ENCODE results near the gene TEX22.

TEX22 gene

DNA sequence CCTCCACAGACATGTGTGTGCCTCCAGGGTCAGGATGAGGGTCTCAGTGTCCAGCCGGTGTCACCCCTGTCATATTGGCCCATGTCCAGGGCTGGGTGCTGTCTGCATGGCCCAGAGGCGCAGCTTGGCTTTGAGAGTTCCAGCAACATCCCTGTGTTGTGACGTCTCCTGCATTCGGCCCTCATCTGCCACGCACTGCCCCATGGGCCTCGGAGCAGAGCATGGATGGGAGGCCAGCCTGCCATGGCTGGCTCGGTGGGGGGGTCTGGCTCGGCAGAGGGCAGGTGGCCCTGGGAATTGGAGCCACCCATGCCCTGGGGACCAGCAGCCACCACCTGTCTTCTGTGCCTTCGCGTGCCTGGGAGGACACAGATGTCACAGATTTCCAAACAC, 10.8 kb upstream of the TEX22 start:
- peaks cover 13% of the 10 kb centered on the region in 2 experiments for H3K4me1 ChIP-seq (ENCODE audit: control insufficient read depth in 1 of 2, insufficient read depth in 1 of 2, low read depth in 1 of 2, low read length in 1 of 2)
- H3K4me3 ChIP-seq (ENCODE audit: low read depth in 1 of 2, low read length in 1 of 2) = no peak overlapping the region
- no peaks in the 10 kb centered on the region for H3K27me3 ChIP-seq
- peaks cover 18% of the 10 kb centered on the region for H3K36me3 ChIP-seq
- H3K27ac ChIP-seq = no peak overlapping the region
- TF ChIP-seq, protein P1, sequence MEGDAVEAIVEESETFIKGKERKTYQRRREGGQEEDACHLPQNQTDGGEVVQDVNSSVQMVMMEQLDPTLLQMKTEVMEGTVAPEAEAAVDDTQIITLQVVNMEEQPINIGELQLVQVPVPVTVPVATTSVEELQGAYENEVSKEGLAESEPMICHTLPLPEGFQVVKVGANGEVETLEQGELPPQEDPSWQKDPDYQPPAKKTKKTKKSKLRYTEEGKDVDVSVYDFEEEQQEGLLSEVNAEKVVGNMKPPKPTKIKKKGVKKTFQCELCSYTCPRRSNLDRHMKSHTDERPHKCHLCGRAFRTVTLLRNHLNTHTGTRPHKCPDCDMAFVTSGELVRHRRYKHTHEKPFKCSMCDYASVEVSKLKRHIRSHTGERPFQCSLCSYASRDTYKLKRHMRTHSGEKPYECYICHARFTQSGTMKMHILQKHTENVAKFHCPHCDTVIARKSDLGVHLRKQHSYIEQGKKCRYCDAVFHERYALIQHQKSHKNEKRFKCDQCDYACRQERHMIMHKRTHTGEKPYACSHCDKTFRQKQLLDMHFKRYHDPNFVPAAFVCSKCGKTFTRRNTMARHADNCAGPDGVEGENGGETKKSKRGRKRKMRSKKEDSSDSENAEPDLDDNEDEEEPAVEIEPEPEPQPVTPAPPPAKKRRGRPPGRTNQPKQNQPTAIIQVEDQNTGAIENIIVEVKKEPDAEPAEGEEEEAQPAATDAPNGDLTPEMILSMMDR (IDR thresholded peaks at IDR 0.05) = no peak
- H3K9me3 ChIP-seq = no peaks in the 10 kb centered on the region

DNA sequence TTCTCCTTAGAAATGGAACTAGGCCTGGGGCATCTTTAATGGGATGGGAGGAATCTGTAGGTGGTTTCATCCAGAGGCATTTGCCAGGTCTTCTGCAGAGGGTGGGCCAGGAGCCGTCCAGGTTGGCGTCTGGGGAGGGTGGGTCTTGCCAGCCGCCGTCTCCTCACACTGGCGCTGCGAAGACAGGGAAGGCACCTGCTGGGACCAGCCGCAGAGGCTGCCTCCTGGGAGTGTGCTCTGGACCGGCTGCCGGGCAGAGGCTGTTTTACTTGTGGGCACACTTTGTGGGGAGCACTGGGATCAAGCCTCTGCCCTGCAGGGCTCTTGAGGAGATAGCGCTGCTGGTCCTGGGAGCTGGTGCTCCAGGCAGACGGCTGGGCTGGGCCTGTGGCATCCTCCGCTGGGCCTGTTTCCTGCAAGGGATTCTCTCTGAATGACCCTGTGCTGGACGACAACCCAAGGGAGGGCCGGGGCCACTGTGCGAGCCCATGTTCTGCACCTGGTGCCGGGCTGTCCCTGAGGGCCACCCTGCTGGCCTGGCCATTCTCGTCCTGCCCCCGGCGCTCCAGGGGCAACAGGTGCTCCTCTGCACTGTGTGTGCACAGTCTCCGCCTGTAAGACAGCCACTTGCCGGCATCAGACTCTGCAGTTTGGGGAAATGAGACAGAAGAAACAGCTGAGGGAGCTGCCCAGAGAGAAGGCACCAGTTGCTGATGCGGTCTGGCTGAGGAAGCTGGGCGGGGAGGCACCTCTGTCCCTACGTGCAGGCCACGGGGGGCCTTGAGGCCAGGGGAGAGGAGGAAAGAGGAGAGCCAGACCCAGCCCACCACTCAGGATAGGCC, 10.0 kb upstream of the TEX22 start:
- Histone ChIP-seq H3K27ac (no peak overlapping the region), H3K36me3 (peaks cover 10% of the 10 kb centered on the region)

DNA sequence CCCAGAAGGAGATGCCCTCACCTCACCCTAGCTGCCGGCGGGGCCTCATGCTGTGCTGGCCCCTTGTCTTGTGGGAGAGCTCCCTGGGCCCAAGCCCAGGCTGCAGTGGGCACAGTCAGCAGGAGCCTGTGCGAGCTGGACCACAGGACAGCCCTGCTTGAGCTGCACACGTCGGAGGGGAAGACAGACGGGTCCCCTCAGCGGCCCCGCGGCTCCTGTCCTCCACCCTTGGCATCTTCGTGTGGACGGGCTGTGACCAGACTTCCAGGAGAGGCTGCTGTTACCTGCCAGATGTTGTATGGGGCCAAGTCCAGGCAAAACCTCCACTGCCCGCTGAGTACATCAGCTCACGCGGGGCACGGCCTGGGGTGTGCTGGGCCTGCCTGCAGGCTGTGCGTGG, 9.4 kb upstream of the TEX22 start:
- H3K36me3 ChIP-seq = peaks cover 9% of the 10 kb centered on the region
- H3K27me3 ChIP-seq = no peaks in the 10 kb centered on the region
- no peak overlapping the region for H3K4me3 ChIP-seq (ENCODE audit: low read depth in 1 of 2, low read length in 1 of 2)
- no peak overlapping the region for H3K27ac ChIP-seq
- H3K9me3 ChIP-seq = no peaks in the 10 kb centered on the region
- peaks cover 17 to 19% of the 10 kb centered on the region in 2 experiments for H3K4me1 ChIP-seq (ENCODE audit: control insufficient read depth in 1 of 2, insufficient read depth in 1 of 2, low read depth in 1 of 2, low read length in 1 of 2)
- TF ChIP-seq, protein P1 (IDR thresholded peaks at IDR 0.05) = no peak

More for the DNA sequence above, 10.0 kb upstream of the TEX22 start:
- TF ChIP-seq, protein P1 (IDR thresholded peaks at IDR 0.05) = no peak
- Histone ChIP-seq H3K9me3 (no peaks in the 10 kb centered on the region), H3K4me1 (ENCODE audit: control insufficient read depth in 1 of 2, insufficient read depth in 1 of 2, low read depth in 1 of 2, low read length in 1 of 2) (peaks cover 13% of the 10 kb centered on the region in 2 experiments), H3K4me3 (ENCODE audit: low read depth in 1 of 2, low read length in 1 of 2) (no peak overlapping the region), H3K27me3 (no peaks in the 10 kb centered on the region)

DNA sequence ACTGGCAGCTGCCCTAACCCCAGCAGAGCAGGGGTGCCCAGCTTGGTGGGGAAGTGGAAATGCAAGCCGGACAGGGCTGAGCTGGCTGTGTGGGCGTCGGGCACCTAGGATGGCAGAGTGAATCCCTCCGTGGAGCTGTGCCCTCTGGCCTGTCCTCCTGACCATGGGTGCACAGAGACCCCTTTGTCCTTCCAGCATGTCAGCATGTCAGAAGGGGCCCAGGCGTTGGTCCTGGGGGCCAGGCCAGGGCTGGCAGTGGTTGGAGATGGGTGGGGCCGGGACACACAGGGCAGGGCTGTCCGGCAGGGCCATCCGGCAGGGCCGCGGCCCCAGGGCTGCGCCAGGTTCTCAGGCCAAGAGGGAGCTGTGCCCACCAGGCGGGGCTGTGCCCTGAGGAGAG, 8.8 kb upstream of the TEX22 start:
- TF ChIP-seq, protein P1 (IDR thresholded peaks at IDR 0.05) = no peak
- no peak overlapping the region for H3K4me3 ChIP-seq (ENCODE audit: low read depth in 1 of 2, low read length in 1 of 2)

DNA sequence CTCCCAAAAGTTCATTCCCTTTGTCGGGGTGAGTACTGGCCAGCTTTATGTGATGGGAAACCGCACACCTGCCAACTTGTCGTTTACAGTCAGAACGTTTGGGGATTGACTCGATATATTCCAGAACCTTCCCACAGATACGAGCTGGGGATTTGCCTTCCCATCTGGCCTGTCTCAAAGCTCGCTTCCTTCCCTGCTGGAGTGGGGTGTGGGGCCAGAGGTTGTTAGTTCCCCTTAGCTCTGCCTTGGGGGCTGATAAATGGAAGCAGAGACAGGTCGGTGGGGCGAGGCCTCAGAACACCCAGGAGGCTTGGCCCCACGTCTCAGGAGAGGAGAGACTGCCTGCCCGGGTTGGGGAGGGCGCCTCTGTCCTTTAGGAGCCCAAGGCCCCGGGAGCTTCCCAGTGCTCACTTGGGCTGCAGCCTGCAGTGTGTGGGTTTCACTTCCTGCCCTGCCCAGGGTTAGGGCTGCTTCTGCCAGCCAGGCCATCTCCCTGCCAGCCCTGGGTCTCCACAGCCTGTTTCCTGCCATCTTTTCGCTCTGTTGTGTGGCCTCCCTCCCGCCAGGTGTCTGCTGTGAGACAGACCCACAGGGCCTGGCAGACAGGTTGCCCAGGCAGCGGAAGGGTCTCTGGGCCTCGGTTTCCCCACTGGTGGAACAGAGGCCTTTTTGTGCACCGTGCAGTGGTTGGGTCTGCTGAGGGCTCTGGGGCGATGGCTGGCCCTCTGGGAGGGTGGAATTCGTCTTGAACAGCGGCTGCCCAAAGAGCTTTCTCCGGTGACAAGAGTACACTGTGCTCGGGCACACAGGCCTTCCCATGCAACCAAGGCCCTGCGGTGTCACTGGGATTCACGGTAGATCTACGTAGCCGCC, 8.1 kb upstream of the TEX22 start:
- no peaks in the 10 kb centered on the region for H3K36me3 ChIP-seq
- TF ChIP-seq, protein P1 (IDR thresholded peaks at IDR 0.05) = no peak
- H3K9me3 ChIP-seq = no peaks in the 10 kb centered on the region
- peak overlapping the region; percentile 35 for H3K27ac ChIP-seq
- H3K4me1 ChIP-seq (ENCODE audit: control insufficient read depth in 1 of 2, insufficient read depth in 1 of 2, low read depth in 1 of 2, low read length in 1 of 2) = peaks cover 23 to 25% of the 10 kb centered on the region in 2 experiments
- no peak overlapping the region for H3K4me3 ChIP-seq (ENCODE audit: low read depth in 1 of 2, low read length in 1 of 2)
- no peaks in the 10 kb centered on the region for H3K27me3 ChIP-seq

More for the DNA sequence above, 8.8 kb upstream of the TEX22 start:
- H3K27ac ChIP-seq = no peak overlapping the region
- peaks cover 5% of the 10 kb centered on the region for H3K36me3 ChIP-seq
- H3K9me3 ChIP-seq = no peaks in the 10 kb centered on the region
- peaks cover 22 to 24% of the 10 kb centered on the region in 2 experiments for H3K4me1 ChIP-seq (ENCODE audit: control insufficient read depth in 1 of 2, insufficient read depth in 1 of 2, low read depth in 1 of 2, low read length in 1 of 2)
- no peaks in the 10 kb centered on the region for H3K27me3 ChIP-seq

All from neutrophil (primary cell).